ENCODE measurements around the gene GRIA1.

GRCh38 chr5:153605386-153605785, 114.9 kb downstream of the GRIA1 start:
- TF ChIP-seq EGR1 (IDR thresholded peaks at IDR 0.05) (no peak), EP300 (IDR thresholded peaks at IDR 0.05; ENCODE audit: borderline replicate concordance) (no peak), USF1 (IDR thresholded peaks at IDR 0.05) (no peak), CEBPB (IDR thresholded peaks at IDR 0.05) (no peak), TAF1 (IDR thresholded peaks at IDR 0.05; ENCODE audit: low read depth) (no peak), CREB1 (IDR thresholded peaks at IDR 0.05; ENCODE audit: low read depth) (no peak)
